ENCODE measurements around the gene TMEFF2.

Gene TMEFF2

GRCh38 chr2:192064459-192064858 lies 130.3 kb downstream of the TMEFF2 start:
- TF ChIP-seq SIN3A (IDR thresholded peaks at IDR 0.05; ENCODE audit: borderline replicate concordance, insufficient read depth, low read length) (no peak), REST (IDR thresholded peaks at IDR 0.05; ENCODE audit: insufficient read depth in 1 of 2, low read depth in 2 of 2, low read length in 2 of 2) (no peak), TAF1 (IDR thresholded peaks at IDR 0.05; ENCODE audit: borderline replicate concordance, insufficient read depth, low read length) (no peak), POLR2AphosphoS5 (IDR thresholded peaks at IDR 0.05; ENCODE audit: low read depth, low read length) (no peak), FOXP2 (optimal IDR thresholded peaks at IDR 0.05; ENCODE audit: borderline replicate concordance, extremely low read depth, extremely low read length, insufficient read depth) (no peak)

GRCh38 chr2:192060161-192060560 lies 134.6 kb downstream of the TMEFF2 start:
- no peak for TF ChIP-seq SIN3A (IDR thresholded peaks at IDR 0.05; ENCODE audit: borderline replicate concordance, insufficient read depth, low read length)
- TF ChIP-seq FOXP2 (optimal IDR thresholded peaks at IDR 0.05; ENCODE audit: borderline replicate concordance, extremely low read depth, extremely low read length, insufficient read depth): no peak
- no peak for TF ChIP-seq POLR2AphosphoS5 (IDR thresholded peaks at IDR 0.05; ENCODE audit: low read depth, low read length)
- no peak for TF ChIP-seq TAF1 (IDR thresholded peaks at IDR 0.05; ENCODE audit: borderline replicate concordance, insufficient read depth, low read length)
- TF ChIP-seq REST (IDR thresholded peaks at IDR 0.05; ENCODE audit: insufficient read depth in 1 of 2, low read depth in 2 of 2, low read length in 2 of 2): no peak

- TF ChIP-seq POLR2AphosphoS5 (IDR thresholded peaks at IDR 0.05; ENCODE audit: low read depth, low read length) (no peak), REST (IDR thresholded peaks at IDR 0.05; ENCODE audit: insufficient read depth in 1 of 2, low read depth in 2 of 2, low read length in 2 of 2) (no peak), SIN3A (IDR thresholded peaks at IDR 0.05; ENCODE audit: borderline replicate concordance, insufficient read depth, low read length) (no peak), TAF1 (IDR thresholded peaks at IDR 0.05; ENCODE audit: borderline replicate concordance, insufficient read depth, low read length) (no peak), FOXP2 (optimal IDR thresholded peaks at IDR 0.05; ENCODE audit: borderline replicate concordance, extremely low read depth, extremely low read length, insufficient read depth) (no peak)
Measured at GRCh38 chr2:192059266-192059665, 135.5 kb downstream of the TMEFF2 start.

- TF ChIP-seq REST (IDR thresholded peaks at IDR 0.05; ENCODE audit: insufficient read depth in 1 of 2, low read depth in 2 of 2, low read length in 2 of 2) (no peak), SIN3A (IDR thresholded peaks at IDR 0.05; ENCODE audit: borderline replicate concordance, insufficient read depth, low read length) (no peak), POLR2AphosphoS5 (IDR thresholded peaks at IDR 0.05; ENCODE audit: low read depth, low read length) (no peak), FOXP2 (optimal IDR thresholded peaks at IDR 0.05; ENCODE audit: borderline replicate concordance, extremely low read depth, extremely low read length, insufficient read depth) (no peak), TAF1 (IDR thresholded peaks at IDR 0.05; ENCODE audit: borderline replicate concordance, insufficient read depth, low read length) (no peak)
Measured at GRCh38 chr2:192053921-192054320, 140.8 kb downstream of the TMEFF2 start.

- no peak for TF ChIP-seq POLR2AphosphoS5 (IDR thresholded peaks at IDR 0.05; ENCODE audit: low read depth, low read length)
- no peak for TF ChIP-seq SIN3A (IDR thresholded peaks at IDR 0.05; ENCODE audit: borderline replicate concordance, insufficient read depth, low read length)
- no peak for TF ChIP-seq FOXP2 (optimal IDR thresholded peaks at IDR 0.05; ENCODE audit: borderline replicate concordance, extremely low read depth, extremely low read length, insufficient read depth)
- TF ChIP-seq TAF1 (IDR thresholded peaks at IDR 0.05; ENCODE audit: borderline replicate concordance, insufficient read depth, low read length): no peak
Measured at GRCh38 chr2:192051533-192051932, 143.2 kb downstream of the TMEFF2 start.

Measured in PFSK-1 (cell line).